Panc1 (cell line): ENCODE measurements around the gene ZBTB7B. TPM values are rescaled to one million over a fixed set of nuclear protein-coding genes. Genes with fewer than 3 reads are reported as not detected.
A peak's percentile ranks its signal among the peaks of the same experiment; 100 is the strongest.
"Not testable (repeated sequence)": the region's sequence is repeated elsewhere in the genome, so short reads cannot be mapped to it uniquely, and the experiment has no call there.

Experiments used
- ATAC-seq: fragments of 200-7000 bp; cut with Tn5 transposase; 2 replicates; pipeline ENCODE4 v1.9.1; 2020; ENCODE audit warnings: mild to moderate bottlenecking, moderate library complexity
- BruUV-seq: library from RNA; stranded (reverse); fragments of 400-500 nt; replicated peaks from 2 replicates; lab custom pipeline; 2021; lab: Mats Ljungman, UMichigan
- CTCF ChIA-PET: fragments of 300-600 bp; sonication (Branson Sonifier 250); formaldehyde crosslinking; loops from one replicate; lab custom pipeline; 2022; ENCODE audit warnings: antibody characterized with exemption; lab: Charles Lee
- POLR2A ChIA-PET: fragments of 300-600 bp; sonication (Branson Sonifier 250); formaldehyde crosslinking; loops from one replicate; lab custom pipeline; 2022; ENCODE audit warnings: antibody characterized with exemption; lab: Charles Lee
- DNase-seq: peaks from one replicate; pipeline ENCODE4 v3.0.0-alpha.2; 2010; ENCODE audit warnings: low read depth, low spot score
- H3K27ac ChIP-seq: 2 replicates; pipeline ENCODE4 v1.5.1; 2011; ENCODE audit warnings: mild to moderate bottlenecking, low read length, inconsistent platforms
- H3K27me3 ChIP-seq: fragments of 200-500 bp; sonication (Bioruptor generic); 2 replicates; pipeline ENCODE4 v1.6.0; 2014; ENCODE audit warnings: low read length, inconsistent platforms; ENCODE audit not compliant: control insufficient read depth, insufficient read depth
- H3K36me3 ChIP-seq: fragments of 200-500 bp; sonication (Bioruptor generic); 2 replicates; pipeline ENCODE4 v1.5.1; 2014; ENCODE audit warnings: inconsistent platforms, mild to moderate bottlenecking, low read length, moderate library complexity; ENCODE audit not compliant: control insufficient read depth, insufficient read depth
- H3K4me1 ChIP-seq: 2 replicates; pipeline ENCODE4 v1.5.1; 2011; ENCODE audit warnings: inconsistent platforms, mild to moderate bottlenecking, low read length, moderate library complexity; ENCODE audit not compliant: control insufficient read depth, insufficient read depth
- H3K4me3 ChIP-seq, 2 experiments: 2 replicates each; pipeline ENCODE4 v1.5.1; 2011 to 2012; ENCODE audit warnings: low read depth in 2 of 2, low read length in 2 of 2, mild to moderate bottlenecking in 2 of 2, inconsistent platforms in 1 of 2, moderate library complexity in 1 of 2
- H3K9me3 ChIP-seq: fragments of 200-500 bp; sonication (Bioruptor generic); 2 replicates; pipeline ENCODE4 v1.5.1; 2014; ENCODE audit warnings: low read depth, mild to moderate bottlenecking, inconsistent platforms, low read length, moderate library complexity; ENCODE audit not compliant: control insufficient read depth, insufficient read depth
- POLR2AphosphoS5 ChIP-seq: IDR thresholded peaks from 2 replicates; pipeline ENCODE4 v1.6.1; 2012; ENCODE audit warnings: mild to moderate bottlenecking, low read depth, low read length, moderate library complexity
- REST ChIP-seq, 2 experiments: IDR thresholded peaks; 2 replicates each; pipeline ENCODE4 v1.6.1; 2011 to 2012; ENCODE audit warnings: low read depth in 2 of 2, control low read depth in 1 of 2, low read length in 1 of 2, mild to moderate bottlenecking in 1 of 2, moderate library complexity in 1 of 2; ENCODE audit not compliant: insufficient read depth in 1 of 2
- SIN3A ChIP-seq: IDR thresholded peaks from 2 replicates; pipeline ENCODE4 v1.6.1; 2012; ENCODE audit warnings: low read depth, mild to moderate bottlenecking, low read length, moderate library complexity, borderline replicate concordance; ENCODE audit not compliant: insufficient read depth
- TCF7L2 ChIP-seq: IDR thresholded peaks from 2 replicates; pipeline ENCODE4 v1.6.1; 2011; ENCODE audit warnings: mild to moderate bottlenecking, low read depth, low read length, inconsistent platforms
- in situ Hi-C: cut with HindIII; loops from 2 replicates; pipeline ENCODE4 v1.10.0; 2016; ENCODE audit warnings: low sequenced_read_pairs, low pct_unique_long_range_greater_than_20kb
- intact Hi-C: fragments of 100-400 bp; cut with micrococcal nuclease; formaldehyde crosslinking; loops from one replicate; pipeline ENCODE4 v1.10.0; 2022; ENCODE audit not compliant: unreplicated experiment
- total RNA-seq: library from RNA; stranded (reverse); gene quantifications from one replicate; pipeline ENCODE4 v1.2.1, GENCODE V29; 2021; ENCODE audit not compliant: unreplicated experiment
- TF ChIP-seq, protein P1 (sequence below): fragments of 450-650 bp; IDR thresholded peaks from 2 replicates; pipeline ENCODE4 v1.5.1; 2017; ENCODE audit warnings: mild to moderate bottlenecking

ZBTB7B gene
- total RNA-seq, 1 experiment from 2014 or later, result 55.8 TPM

- ATAC-seq, result peak; percentile 99
- H3K27me3 ChIP-seq, result no peaks in the 10 kb centered on the region
- no TSS peak for BruUV-seq
- ChIA-PET CTCF (interaction anchor here (0.7 to 1.3 kb wide), 2 partner anchors 16 to 107 kb away, joined by 3 to 4 read pairs; no protein-coding TSS in a partner anchor), POLR2A (interaction anchor here (1.0 to 1.7 kb wide), 3 partner anchors 9 to 17 kb away, joined by 3 to 10 read pairs (median 6); partner anchors contain the start of gene LENEP)
- peaks cover 12% of the 10 kb centered on the region for H3K36me3 ChIP-seq
- peaks cover 12% of the 10 kb centered on the region for H3K4me1 ChIP-seq
- in situ Hi-C loops, result no loop called here
- H3K27ac ChIP-seq, result peak within 1 kb of the TSS; percentile 94
- H3K9me3 ChIP-seq, result no peaks in the 10 kb centered on the region
- intact Hi-C loops, result no loop called here
- H3K4me3 ChIP-seq, result peak within 1 kb of the TSS; percentile 55 to 86
- DNase-seq, result peak; percentile 100
- TF ChIP-seq, protein P1, sequence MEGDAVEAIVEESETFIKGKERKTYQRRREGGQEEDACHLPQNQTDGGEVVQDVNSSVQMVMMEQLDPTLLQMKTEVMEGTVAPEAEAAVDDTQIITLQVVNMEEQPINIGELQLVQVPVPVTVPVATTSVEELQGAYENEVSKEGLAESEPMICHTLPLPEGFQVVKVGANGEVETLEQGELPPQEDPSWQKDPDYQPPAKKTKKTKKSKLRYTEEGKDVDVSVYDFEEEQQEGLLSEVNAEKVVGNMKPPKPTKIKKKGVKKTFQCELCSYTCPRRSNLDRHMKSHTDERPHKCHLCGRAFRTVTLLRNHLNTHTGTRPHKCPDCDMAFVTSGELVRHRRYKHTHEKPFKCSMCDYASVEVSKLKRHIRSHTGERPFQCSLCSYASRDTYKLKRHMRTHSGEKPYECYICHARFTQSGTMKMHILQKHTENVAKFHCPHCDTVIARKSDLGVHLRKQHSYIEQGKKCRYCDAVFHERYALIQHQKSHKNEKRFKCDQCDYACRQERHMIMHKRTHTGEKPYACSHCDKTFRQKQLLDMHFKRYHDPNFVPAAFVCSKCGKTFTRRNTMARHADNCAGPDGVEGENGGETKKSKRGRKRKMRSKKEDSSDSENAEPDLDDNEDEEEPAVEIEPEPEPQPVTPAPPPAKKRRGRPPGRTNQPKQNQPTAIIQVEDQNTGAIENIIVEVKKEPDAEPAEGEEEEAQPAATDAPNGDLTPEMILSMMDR, result no peak
- TF ChIP-seq POLR2AphosphoS5, result peak; percentile 74
- no peak for TF ChIP-seq TCF7L2
- TF ChIP-seq REST (IDR thresholded peaks at IDR 0.05; ENCODE audit: insufficient read depth in 1 of 2, low read depth in 2 of 2, low read length in 1 of 2), result no peak
- peak; percentile 52; the same call in 1 of the 2 replicates for TF ChIP-seq SIN3A
Observed at GRCh38 chr1:154982897-154983648, 19.5 kb upstream of the ZBTB7B start, which contains the start of gene FLAD1. FLAD1 (plus strand) TSS chr1:154983344; CDS start chr1:154983695, 351 bp downstream.

- peaks cover 8% of the 10 kb centered on the region for H3K4me1 ChIP-seq
- H3K4me3 ChIP-seq, result peak overlapping the region; percentile 55 to 86
- peak overlapping the region; percentile 84 for H3K27ac ChIP-seq
- H3K27me3 ChIP-seq, result no peaks in the 10 kb centered on the region
- POLR2A ChIA-PET, result interaction anchor here (1.2 kb wide), 1 partner anchor 9 kb away, joined by 3 read pairs; the partner anchor contains the start of gene LENEP
- peaks cover 7% of the 10 kb centered on the region; the same call in 1 of the 2 replicates for H3K36me3 ChIP-seq
- DNase-seq, result no peak
- intact Hi-C loops, result no loop called here
- H3K9me3 ChIP-seq, result no peaks in the 10 kb centered on the region
- no peak for TF ChIP-seq REST (IDR thresholded peaks at IDR 0.05; ENCODE audit: insufficient read depth in 1 of 2, low read depth in 2 of 2, low read length in 1 of 2)
- TF ChIP-seq TCF7L2, result no peak
- TF ChIP-seq POLR2AphosphoS5, result no peak
- TF ChIP-seq, protein P1, result no peak
- TF ChIP-seq SIN3A, result no peak
- CTCF ChIA-PET, result interaction anchor here (1.3 kb wide), 1 partner anchor 15 kb away, joined by 3 read pairs; no protein-coding TSS in a partner anchor
- BruUV-seq, result no TSS peak
- ATAC-seq, result no peak
- in situ Hi-C loops, result no loop called here
Observed at GRCh38 chr1:154983776-154984466, 18.7 kb upstream of the ZBTB7B start.

DNA sequence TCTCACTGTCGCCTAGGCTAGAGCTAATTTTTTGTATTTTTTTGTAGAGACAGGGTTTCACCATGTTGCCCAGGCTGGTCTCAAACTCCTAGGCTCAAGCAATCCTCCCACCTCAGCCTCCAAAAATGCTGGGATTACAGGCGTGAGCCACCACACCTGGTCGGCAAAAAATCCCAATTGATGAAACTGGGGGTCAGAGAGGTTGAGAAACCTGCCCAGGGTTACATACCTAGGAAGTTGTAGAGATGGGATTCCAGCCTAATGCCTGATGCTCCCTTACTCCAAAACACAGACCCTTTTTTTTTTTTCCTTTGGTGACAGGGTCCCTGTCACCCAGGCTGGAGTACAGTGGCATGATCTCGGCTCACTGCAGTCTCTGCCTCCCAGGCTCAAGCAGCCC is 15.9 kb upstream of the ZBTB7B start:
- POLR2A ChIA-PET, DNase-seq, H3K27ac ChIP-seq, H3K27me3 ChIP-seq, ATAC-seq, H3K4me1 ChIP-seq, intact Hi-C loops, in situ Hi-C loops, H3K36me3 ChIP-seq, H3K4me3 ChIP-seq, BruUV-seq, H3K9me3 ChIP-seq: not testable (repeated sequence)
- CTCF ChIA-PET, result interaction anchor here (0.6 kb wide), 1 partner anchor 10 kb away, joined by 8 read pairs; no protein-coding TSS in a partner anchor
